Suprapubic skin (tissue), 4 donors: ENCODE data around the gene MVP. TPM values are rescaled to one million over a fixed set of nuclear protein-coding genes. Genes with fewer than 3 reads are reported as not detected.
A peak's percentile ranks its signal among the peaks of the same experiment; 100 is the strongest.

Experiments
- DNase-seq, 2 donors: peaks; one replicate each; pipeline ENCODE4 v3.0.0-alpha.2; 2019; ENCODE audit warnings: low spot score in 2 of 2
- H3K27ac ChIP-seq: fragments of 200-600 bp; sonication (generic); one replicate; pipeline ENCODE4 v1.5.1; 2019
- H3K27me3 ChIP-seq: fragments of 200-600 bp; sonication (generic); one replicate; pipeline ENCODE4 v1.5.1; 2019
- H3K36me3 ChIP-seq: fragments of 200-600 bp; sonication (generic); one replicate; pipeline ENCODE4 v1.5.1; 2019
- H3K4me1 ChIP-seq: fragments of 200-600 bp; sonication (generic); one replicate; pipeline ENCODE4 v1.5.1; 2019
- H3K4me3 ChIP-seq: fragments of 200-600 bp; sonication (generic); one replicate; pipeline ENCODE4 v1.5.1; 2019; ENCODE audit warnings: mild to moderate bottlenecking
- H3K9me3 ChIP-seq: fragments of 200-600 bp; sonication (generic); one replicate; pipeline ENCODE4 v1.5.1; 2019
- EP300 ChIP-seq: sonication (generic); formaldehyde crosslinking; IDR thresholded peaks from one replicate; pipeline ENCODE4 v1.6.1; 2017; ENCODE audit warnings: antibody characterized with exemption
- POLR2A ChIP-seq, 2 donors: fragments of 450-650 bp; IDR thresholded peaks; one replicate each; pipeline ENCODE4 v1.6.1; 2017; ENCODE audit warnings: antibody characterized with exemption in 2 of 2, mild to moderate bottlenecking in 2 of 2, moderate library complexity in 2 of 2
- POLR2AphosphoS5 ChIP-seq, 3 donors: sonication (generic); formaldehyde crosslinking; IDR thresholded peaks; one replicate each; pipeline ENCODE4 v1.6.1; 2017; ENCODE audit warnings: antibody characterized with exemption in 3 of 3
- WGBS: methylation state at CpG from one replicate; pipeline ENCODE4 v1.1.5; 2018; 5-methylcytosine and 5-hydroxymethylcytosine counted together
- total RNA-seq, 4 donors: library from RNA; depleted of rRNA; stranded (reverse); fragments of >200 nt; gene quantifications; one replicate each; pipeline ENCODE4 v1.1.0, GENCODE V29; 2016
- TF ChIP-seq, protein P1 (sequence below), 2 donors: fragments of 200-600 bp in 1 of 2; fragments of 450-650 bp in 1 of 2; sonication (generic) in 1 of 2; IDR thresholded peaks; one replicate each; pipeline ENCODE4 v1.5.1; 2016 to 2019; ENCODE audit warnings: antibody characterized with exemption in 2 of 2, mild to moderate bottlenecking in 1 of 2, moderate library complexity in 1 of 2

The MVP gene
- total RNA-seq, 4 donors from 2014 or later: 54.9 to 104 (median 68.1) TPM

DNA sequence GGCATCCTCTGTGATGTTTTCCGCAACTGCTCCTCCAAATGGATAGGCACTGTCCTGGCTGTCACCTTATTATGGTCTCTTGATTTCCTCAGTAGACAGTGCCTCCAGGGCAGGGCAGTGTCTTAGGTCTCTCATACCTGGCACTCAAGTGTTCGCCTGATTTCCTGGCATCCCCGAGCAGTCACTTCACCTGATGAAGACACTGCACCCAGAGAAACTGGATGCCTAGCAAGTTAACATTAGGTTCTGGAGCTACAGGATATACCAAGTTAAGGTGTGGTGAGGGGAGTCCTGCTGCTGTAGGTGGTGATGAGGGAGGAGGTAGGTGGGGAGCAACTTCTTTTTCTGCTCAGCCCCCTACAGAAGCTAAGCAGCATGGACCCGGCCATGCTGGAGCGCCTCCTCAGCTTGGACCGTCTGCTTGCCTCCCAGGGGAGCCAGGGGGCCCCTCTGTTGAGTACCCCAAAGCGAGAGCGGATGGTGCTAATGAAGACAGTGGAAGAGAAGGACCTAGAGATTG lies 17.8 kb upstream of the MVP start:
- Histone ChIP-seq H3K27ac (no peak overlapping the region), H3K9me3 (no peaks in the 10 kb centered on the region), H3K36me3 (peaks cover 39% of the 10 kb centered on the region), H3K4me3 (no peak overlapping the region), H3K27me3 (no peaks in the 10 kb centered on the region), H3K4me1 (peaks cover 18% of the 10 kb centered on the region)
- WGBS: 86% methylated on average over 8 of the region's 8 CpGs
- no peak for DNase-seq
- TF ChIP-seq EP300 (no peak), POLR2AphosphoS5 (IDR thresholded peaks at IDR 0.05) (no peak), POLR2A (IDR thresholded peaks at IDR 0.05) (no peak)
- TF ChIP-seq, protein P1, sequence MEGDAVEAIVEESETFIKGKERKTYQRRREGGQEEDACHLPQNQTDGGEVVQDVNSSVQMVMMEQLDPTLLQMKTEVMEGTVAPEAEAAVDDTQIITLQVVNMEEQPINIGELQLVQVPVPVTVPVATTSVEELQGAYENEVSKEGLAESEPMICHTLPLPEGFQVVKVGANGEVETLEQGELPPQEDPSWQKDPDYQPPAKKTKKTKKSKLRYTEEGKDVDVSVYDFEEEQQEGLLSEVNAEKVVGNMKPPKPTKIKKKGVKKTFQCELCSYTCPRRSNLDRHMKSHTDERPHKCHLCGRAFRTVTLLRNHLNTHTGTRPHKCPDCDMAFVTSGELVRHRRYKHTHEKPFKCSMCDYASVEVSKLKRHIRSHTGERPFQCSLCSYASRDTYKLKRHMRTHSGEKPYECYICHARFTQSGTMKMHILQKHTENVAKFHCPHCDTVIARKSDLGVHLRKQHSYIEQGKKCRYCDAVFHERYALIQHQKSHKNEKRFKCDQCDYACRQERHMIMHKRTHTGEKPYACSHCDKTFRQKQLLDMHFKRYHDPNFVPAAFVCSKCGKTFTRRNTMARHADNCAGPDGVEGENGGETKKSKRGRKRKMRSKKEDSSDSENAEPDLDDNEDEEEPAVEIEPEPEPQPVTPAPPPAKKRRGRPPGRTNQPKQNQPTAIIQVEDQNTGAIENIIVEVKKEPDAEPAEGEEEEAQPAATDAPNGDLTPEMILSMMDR (IDR thresholded peaks at IDR 0.05): no peak

DNA sequence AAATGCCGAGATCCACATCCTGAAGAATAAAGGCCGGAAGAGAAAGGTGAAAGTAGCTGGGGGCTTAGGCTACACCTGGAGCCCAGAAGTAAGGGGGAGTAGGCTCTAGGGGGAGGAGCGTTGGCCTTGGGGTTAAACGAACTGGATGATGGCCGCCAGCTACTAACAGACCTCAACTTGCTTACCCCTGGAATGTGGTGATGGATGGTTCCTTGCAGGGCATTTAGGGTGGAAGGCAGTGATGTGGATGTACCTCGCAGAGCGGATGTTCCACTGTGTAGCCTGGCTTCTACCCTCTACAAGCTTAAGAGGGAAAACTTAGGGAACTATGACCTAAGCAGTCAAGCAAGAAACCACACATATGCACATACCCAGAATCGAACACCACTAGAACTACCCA lies 16.2 kb upstream of the MVP start:
- DNase-seq: no peak
- Histone ChIP-seq H3K4me1 (peaks cover 33% of the 10 kb centered on the region), H3K4me3 (no peak overlapping the region), H3K27ac (peak overlapping the region; percentile 97), H3K9me3 (no peaks in the 10 kb centered on the region), H3K36me3 (peaks cover 23% of the 10 kb centered on the region), H3K27me3 (no peaks in the 10 kb centered on the region)
- no peak for TF ChIP-seq POLR2AphosphoS5 (IDR thresholded peaks at IDR 0.05)
- 75% methylated on average over 8 of the region's 8 CpGs for WGBS

DNA sequence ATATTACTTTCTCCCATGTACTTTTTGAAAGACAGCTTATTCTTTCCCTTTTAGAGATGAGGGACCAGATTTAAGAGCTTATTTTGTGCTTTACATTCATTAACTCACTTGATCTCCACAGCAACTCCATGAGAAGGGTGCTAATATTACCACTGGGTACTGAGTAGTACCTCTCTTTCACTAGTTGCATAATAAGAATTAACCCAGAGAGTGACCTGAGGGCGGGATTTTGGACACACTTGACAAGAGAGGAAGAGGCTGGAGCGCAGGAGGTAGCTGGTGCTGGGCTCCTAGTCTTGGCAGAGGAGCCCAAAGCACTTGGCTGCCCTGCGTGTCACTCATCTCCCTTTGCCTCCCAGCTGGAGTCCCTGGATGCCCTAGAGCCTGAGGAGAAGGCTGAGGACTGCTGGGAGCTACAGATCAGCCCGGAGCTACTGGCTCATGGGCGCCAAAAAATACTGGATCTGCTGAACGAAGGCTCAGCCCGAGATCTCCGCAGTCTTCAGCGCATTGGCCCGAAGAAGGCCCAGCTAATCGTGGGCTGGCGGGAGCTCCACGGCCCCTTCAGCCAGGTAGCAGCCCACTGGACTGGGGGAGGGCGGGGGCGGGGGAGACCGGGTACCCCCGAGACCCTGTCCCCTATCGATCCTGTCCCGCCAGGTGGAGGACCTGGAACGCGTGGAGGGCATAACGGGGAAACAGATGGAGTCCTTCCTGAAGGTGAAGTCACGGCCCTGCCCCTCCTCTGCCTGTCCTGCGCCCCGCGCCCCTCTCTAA lies 15.6 kb upstream of the MVP start:
- Histone ChIP-seq H3K27me3 (no peaks in the 10 kb centered on the region), H3K27ac (peak overlapping the region; percentile 97), H3K36me3 (peaks cover 22% of the 10 kb centered on the region), H3K4me3 (peak overlapping the region; percentile 89), H3K9me3 (no peaks in the 10 kb centered on the region), H3K4me1 (peaks cover 39% of the 10 kb centered on the region)
- TF ChIP-seq EP300 (no peak), POLR2AphosphoS5 (IDR thresholded peaks at IDR 0.05) (no peak), POLR2A (IDR thresholded peaks at IDR 0.05) (no peak)
- TF ChIP-seq, protein P1 (IDR thresholded peaks at IDR 0.05): no peak
- peak in 1 of 2 donors; percentile 69 for DNase-seq
- WGBS: 4% methylated on average over 6 of the region's 26 CpGs

DNA sequence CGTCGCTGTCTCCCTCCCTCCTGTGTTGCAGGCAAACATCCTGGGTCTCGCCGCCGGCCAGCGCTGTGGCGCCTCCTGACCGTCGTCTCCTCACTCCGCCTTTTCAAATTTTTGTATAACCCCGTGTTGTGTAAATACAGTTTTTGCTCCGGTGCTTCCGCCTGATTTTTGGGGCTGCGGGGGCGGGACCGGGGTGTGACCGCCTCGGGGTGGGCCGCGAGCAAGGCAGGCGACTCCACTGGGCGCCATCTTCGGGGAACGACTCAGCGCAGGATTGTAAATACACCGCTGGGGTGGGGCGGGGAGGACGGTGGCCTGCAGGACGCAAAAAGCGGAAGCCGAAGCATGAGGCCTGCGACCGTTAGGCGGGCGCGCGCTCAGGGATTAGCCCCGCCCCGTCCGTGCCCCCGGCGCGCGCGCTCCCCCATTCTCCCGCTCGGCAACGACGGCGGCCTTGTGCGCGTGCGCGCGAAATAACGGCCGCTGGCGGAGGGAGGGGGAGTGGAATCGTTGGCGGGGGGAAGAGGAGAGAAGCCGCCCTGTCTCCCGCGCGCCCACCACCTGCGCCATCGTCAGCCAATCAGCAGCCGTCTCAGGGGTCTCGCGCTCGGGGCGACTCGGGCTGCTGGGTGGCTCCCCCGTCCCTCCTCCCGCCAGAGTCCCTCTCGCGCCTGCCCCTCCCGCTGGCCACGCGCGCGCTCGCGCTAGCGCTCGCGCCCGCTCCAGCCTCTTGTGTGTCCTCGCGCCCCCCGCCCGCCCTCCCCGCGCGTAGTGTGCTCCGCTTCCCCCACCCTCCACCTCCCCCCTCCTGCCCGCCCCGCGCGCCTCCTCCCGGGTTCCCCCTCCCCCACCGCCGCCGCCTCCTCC lies 14.8 kb upstream of the MVP start:
- Histone ChIP-seq H3K36me3 (peaks cover 21% of the 10 kb centered on the region), H3K27ac (peak overlapping the region; percentile 97), H3K27me3 (no peaks in the 10 kb centered on the region), H3K4me1 (peaks cover 47% of the 10 kb centered on the region), H3K9me3 (no peaks in the 10 kb centered on the region), H3K4me3 (peak overlapping the region; percentile 89)
- DNase-seq: peak; percentile 99
- TF ChIP-seq, protein P1 (IDR thresholded peaks at IDR 0.05): no peak
- TF ChIP-seq POLR2AphosphoS5 (IDR thresholded peaks at IDR 0.05) (peak in 2 of 3 donors; percentile 83 to 98), POLR2A (IDR thresholded peaks at IDR 0.05) (peak; percentile 44 to 80)
- WGBS: 1% methylated on average over 24 of the region's 103 CpGs

DNA sequence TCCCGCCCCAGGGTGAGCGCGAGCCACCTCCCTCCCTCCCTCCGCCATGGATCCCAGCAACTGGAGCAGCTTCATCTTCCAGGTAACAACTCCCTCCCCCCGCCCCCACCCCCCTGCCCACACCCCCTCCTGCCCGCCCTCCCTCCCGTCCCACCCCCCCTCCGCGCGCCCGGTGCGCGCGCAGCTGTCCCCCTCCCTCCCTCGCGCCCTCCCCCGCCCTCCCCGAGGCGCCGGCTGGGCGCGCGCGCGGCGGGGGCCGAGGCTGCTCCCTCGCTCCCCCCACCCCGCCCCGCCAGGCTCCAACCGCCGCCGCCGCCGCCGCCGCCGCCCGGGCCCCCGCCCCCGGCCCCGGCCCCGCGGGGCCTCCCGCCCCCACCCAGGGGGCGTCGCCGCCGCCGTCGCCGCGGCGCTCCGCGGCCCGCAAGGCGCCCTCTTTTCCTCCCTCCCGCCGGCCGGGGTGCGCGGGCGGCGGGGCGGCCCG lies 14.1 kb upstream of the MVP start, which contains the start of gene MAZ:
Gene MAZ, plus strand, starts transcription at position 431 of the 481 bp plus-strand sequence. CDS start 173 bp downstream, outside the sequence.
- Histone ChIP-seq H3K27me3 (no peaks in the 10 kb centered on the region), H3K9me3 (no peaks in the 10 kb centered on the region), H3K36me3 (peaks cover 14% of the 10 kb centered on the region), H3K4me1 (peaks cover 54% of the 10 kb centered on the region), H3K4me3 (peak within 1 kb of the TSS; percentile 89), H3K27ac (peak within 1 kb of the TSS; percentile 97)
- TF ChIP-seq EP300: no peak
- TF ChIP-seq, protein P1 (IDR thresholded peaks at IDR 0.05): no peak
- TF ChIP-seq POLR2A (IDR thresholded peaks at IDR 0.05): no peak
- TF ChIP-seq POLR2AphosphoS5 (IDR thresholded peaks at IDR 0.05): no peak
- no peak for DNase-seq
- WGBS: no CpG with 5 or more reads among the region's 67 CpGs
